HepG2 (cell line): ENCODE data around the gene JMJD8. TPM values are rescaled to one million over a fixed set of nuclear protein-coding genes. Genes with fewer than 3 reads are reported as not detected.
A peak's percentile ranks its signal among the peaks of the same experiment; 100 is the strongest.

Source experiments
- ARID5B ChIP-seq: IDR thresholded peaks from 2 replicates; pipeline ENCODE4 v1.4.0; 2020; ENCODE audit warnings: mild to moderate bottlenecking, missing genetic modification reagents
- GLI4 ChIP-seq: sonication (generic); formaldehyde crosslinking; IDR thresholded peaks from 2 replicates; pipeline ENCODE4 v1.5.1; 2020; ENCODE audit warnings: missing genetic modification reagents, mild to moderate bottlenecking, moderate library complexity, borderline replicate concordance
- HMGA1 ChIP-seq: sonication (generic); formaldehyde crosslinking; conservative IDR thresholded peaks from 2 replicates; pipeline ENCODE4 v1.4.0; 2020; ENCODE audit warnings: missing genetic modification reagents
- HOMEZ ChIP-seq: IDR thresholded peaks from 2 replicates; pipeline ENCODE4 v1.6.1; 2016; ENCODE audit warnings: low read depth
- JUN ChIP-seq: sonication (generic); formaldehyde crosslinking; IDR thresholded peaks from 2 replicates; pipeline ENCODE4 v1.4.0; 2020; ENCODE audit warnings: mild to moderate bottlenecking, missing genetic modification reagents
- KDM2A ChIP-seq: sonication (generic); formaldehyde crosslinking; IDR thresholded peaks from 2 replicates; pipeline ENCODE4 v1.4.0; 2020; ENCODE audit warnings: low read depth, missing genetic modification reagents, borderline replicate concordance
- POLR2A ChIP-seq, 2 experiments: IDR thresholded peaks; 2 replicates each; pipeline ENCODE4 v1.6.1; 2011; ENCODE audit warnings: low read depth in 2 of 2, low read length in 2 of 2, mild to moderate bottlenecking in 1 of 2, moderate library complexity in 1 of 2; ENCODE audit not compliant: insufficient read depth in 1 of 2
- SAP130 ChIP-seq: IDR thresholded peaks from 2 replicates; pipeline ENCODE4 v1.6.1; 2016; ENCODE audit warnings: low read depth
- ZBTB14 ChIP-seq: sonication (generic); formaldehyde crosslinking; IDR thresholded peaks from 2 replicates; pipeline ENCODE4 v1.4.0; 2020; ENCODE audit warnings: missing genetic modification reagents
- ZEB1 ChIP-seq: IDR thresholded peaks from 2 replicates; pipeline ENCODE4 v1.6.1; 2012; ENCODE audit warnings: mild to moderate bottlenecking, low read depth, inconsistent platforms; ENCODE audit not compliant: insufficient replicate concordance
- ZIK1 ChIP-seq: sonication (generic); formaldehyde crosslinking; IDR thresholded peaks from 2 replicates; pipeline ENCODE4 v1.5.0; 2020; ENCODE audit warnings: mild to moderate bottlenecking, low read depth, missing genetic modification reagents, borderline replicate concordance
- ZNF12 ChIP-seq: sonication (generic); formaldehyde crosslinking; IDR thresholded peaks from 2 replicates; pipeline ENCODE4 v1.5.0; 2020; ENCODE audit warnings: missing genetic modification reagents
- ZNF280B ChIP-seq: sonication (generic); formaldehyde crosslinking; IDR thresholded peaks from 2 replicates; pipeline ENCODE4 v1.5.0; 2020; ENCODE audit warnings: missing genetic modification reagents, mild to moderate bottlenecking, borderline replicate concordance
- ZNF468 ChIP-seq: sonication (generic); formaldehyde crosslinking; IDR thresholded peaks from 2 replicates; pipeline ENCODE4 v1.8.0; 2022; ENCODE audit warnings: mild to moderate bottlenecking, moderate library complexity, missing genetic modification reagents
- ZNF572 ChIP-seq: sonication (generic); formaldehyde crosslinking; IDR thresholded peaks from 2 replicates; pipeline ENCODE4 v1.5.1; 2020; ENCODE audit warnings: mild to moderate bottlenecking, missing genetic modification reagents
- polyA plus RNA-seq, 8 experiments: library from polyadenylated mRNA; depleted of rRNA in 3 of 8; stranded (reverse) in 7 of 8; unstranded in 1 of 8; fragments of >200 nt; fragmentation: Illumina TruSeq in 4 of 8; extraction: Trizol in 4 of 8; gene quantifications; 2 replicates each; pipeline versions ENCODE4 v1.2.1 to v1.2.3, GENCODE V29; 2011 to 2016; ENCODE audit warnings: low read depth in 4 of 8, missing spikeins in 1 of 8, mixed read lengths in 1 of 8; ENCODE audit not compliant: insufficient read depth in 1 of 8
- total RNA-seq, 5 experiments: library from RNA; depleted of rRNA; stranded (reverse); fragments of >200 nt; fragmentation: Illumina TruSeq; extraction: Trizol; gene quantifications; 2 replicates each; pipeline ENCODE4 v1.2.3, GENCODE V29; 2016; ENCODE audit warnings: low read depth in 1 of 5
- TF ChIP-seq, protein P1 (sequence below): sonication (generic); formaldehyde crosslinking; IDR thresholded peaks from 2 replicates; pipeline ENCODE4 v1.4.0; 2020; ENCODE audit warnings: missing genetic modification reagents, borderline replicate concordance
- TF ChIP-seq, protein P2 (sequence below): IDR thresholded peaks from 2 replicates; pipeline ENCODE4 v1.6.1; 2016

JMJD8 gene
- total and polyA plus RNA-seq, 2 of the 13 experiments (the other 11 are each of a cell fraction or from before 2014, with no cell fraction given), result 2.6 to 11.8 TPM

DNA sequence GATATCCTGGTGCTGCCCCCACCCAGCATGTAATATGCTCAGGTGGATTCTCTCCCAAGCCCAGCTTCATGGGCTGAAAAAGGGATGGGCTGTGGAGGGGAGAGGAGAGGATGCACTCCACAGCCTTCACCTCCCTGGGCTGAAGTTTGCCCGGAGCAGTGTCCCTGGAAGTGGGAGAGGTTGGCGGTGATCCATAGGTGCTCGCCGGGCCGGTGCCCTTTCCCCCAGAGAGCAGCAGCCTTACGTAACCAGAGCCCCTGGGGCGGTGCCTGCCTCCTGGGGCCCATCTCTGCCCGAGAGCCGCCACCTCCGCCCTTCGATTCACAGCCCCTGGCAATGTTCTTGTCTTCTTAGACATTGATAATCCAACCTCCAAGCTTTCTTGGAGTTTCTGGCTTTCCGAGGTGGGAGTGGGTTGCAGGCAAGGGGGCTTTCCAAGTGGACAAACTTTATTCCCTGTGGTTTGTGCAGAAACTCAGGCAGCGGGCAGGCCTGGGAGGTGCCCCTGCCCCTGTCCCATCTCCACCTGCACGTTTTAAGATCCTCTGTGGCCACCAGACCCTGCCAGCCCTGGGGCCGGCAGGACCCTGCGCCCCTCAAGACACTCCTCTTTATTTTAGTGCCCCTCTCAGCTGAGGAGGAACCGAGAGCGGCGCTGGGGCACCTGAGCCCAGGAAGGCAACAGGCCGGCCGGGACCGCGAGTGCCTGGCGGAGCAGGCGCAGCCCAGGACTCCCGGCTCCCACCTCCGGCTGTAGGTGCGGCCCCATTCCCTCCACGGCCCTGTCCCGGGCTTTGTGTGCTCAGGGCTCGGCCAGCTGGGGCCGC is 38.1 kb downstream of the JMJD8 start (continued):
- TF ChIP-seq ZBTB14 (no peak), ZNF572 (CRISPR knock-in tag) (no peak), ARID5B (CRISPR knock-in tag) (peak; percentile 58; the same call in 1 of the 2 replicates), ZNF12 (no peak), POLR2A (IDR thresholded peaks at IDR 0.05; ENCODE audit: insufficient read depth in 1 of 2, low read depth in 2 of 2, low read length in 2 of 2) (peak; percentile 45 to 61), SAP130 (CRISPR knock-in tag) (peak; percentile 77), JUN (CRISPR knock-in tag) (no peak), GLI4 (CRISPR knock-in tag) (no peak), HMGA1 (CRISPR knock-in tag) (no peak), ZNF280B (CRISPR knock-in tag) (no peak), ZNF468 (CRISPR knock-in tag) (no peak), HOMEZ (no peak), KDM2A (CRISPR knock-in tag) (peak; percentile 75; the same call in 1 of the 2 replicates), ZEB1 (no peak), ZIK1 (no peak)
- TF ChIP-seq, protein P1, sequence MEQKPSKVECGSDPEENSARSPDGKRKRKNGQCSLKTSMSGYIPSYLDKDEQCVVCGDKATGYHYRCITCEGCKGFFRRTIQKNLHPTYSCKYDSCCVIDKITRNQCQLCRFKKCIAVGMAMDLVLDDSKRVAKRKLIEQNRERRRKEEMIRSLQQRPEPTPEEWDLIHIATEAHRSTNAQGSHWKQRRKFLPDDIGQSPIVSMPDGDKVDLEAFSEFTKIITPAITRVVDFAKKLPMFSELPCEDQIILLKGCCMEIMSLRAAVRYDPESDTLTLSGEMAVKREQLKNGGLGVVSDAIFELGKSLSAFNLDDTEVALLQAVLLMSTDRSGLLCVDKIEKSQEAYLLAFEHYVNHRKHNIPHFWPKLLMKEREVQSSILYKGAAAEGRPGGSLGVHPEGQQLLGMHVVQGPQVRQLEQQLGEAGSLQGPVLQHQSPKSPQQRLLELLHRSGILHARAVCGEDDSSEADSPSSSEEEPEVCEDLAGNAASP, result peak; percentile 33; the same call in 1 of the 2 replicates
- TF ChIP-seq, protein P2, sequence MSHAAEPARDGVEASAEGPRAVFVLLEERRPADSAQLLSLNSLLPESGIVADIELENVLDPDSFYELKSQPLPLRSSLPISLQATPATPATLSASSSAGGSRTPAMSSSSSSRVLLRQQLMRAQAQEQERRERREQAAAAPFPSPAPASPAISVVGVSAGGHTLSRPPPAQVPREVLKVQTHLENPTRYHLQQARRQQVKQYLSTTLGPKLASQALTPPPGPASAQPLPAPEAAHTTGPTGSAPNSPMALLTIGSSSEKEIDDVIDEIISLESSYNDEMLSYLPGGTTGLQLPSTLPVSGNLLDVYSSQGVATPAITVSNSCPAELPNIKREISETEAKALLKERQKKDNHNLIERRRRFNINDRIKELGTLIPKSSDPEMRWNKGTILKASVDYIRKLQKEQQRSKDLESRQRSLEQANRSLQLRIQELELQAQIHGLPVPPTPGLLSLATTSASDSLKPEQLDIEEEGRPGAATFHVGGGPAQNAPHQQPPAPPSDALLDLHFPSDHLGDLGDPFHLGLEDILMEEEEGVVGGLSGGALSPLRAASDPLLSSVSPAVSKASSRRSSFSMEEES (CRISPR knock-in tag), result peak; percentile 45; the same call in 1 of the 2 replicates
